DMS53 (cell line): Measurements from ENCODE around the gene TMEM229B.

Source experiments
- DNase-seq: peaks from one replicate; lab custom pipeline; 2025; lab: John Stamatoyannopoulos, UW

The TMEM229B gene

GRCh38 chr14:67487937-67488893 is at the start of gene TMEM229B:
TSS of gene TMEM229B (minus strand) at chr14:67488721. CDS start at chr14:67473923, 14,798 bp downstream.
- peak; percentile 44 for DNase-seq

DNA sequence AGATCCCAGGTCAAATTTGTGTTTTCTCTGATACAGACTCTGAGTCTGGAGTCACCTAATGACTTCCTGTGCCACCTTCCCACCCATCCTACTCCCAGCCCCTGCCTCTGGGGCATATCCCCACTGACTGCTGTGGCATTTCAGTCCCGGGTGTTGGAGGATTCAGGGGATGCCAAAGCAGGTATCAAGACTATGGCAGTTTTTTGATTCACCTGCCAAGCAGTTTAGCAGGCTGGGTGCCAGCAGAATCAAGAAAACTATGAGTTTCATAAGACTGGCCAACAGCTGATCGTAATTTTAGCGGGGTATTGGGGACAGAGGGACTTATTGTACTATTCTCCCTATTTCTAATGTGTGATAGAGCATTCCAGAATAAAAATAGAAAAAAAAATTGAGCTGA is 49.2 kb upstream of the TMEM229B start:
- no peak for DNase-seq

DNA sequence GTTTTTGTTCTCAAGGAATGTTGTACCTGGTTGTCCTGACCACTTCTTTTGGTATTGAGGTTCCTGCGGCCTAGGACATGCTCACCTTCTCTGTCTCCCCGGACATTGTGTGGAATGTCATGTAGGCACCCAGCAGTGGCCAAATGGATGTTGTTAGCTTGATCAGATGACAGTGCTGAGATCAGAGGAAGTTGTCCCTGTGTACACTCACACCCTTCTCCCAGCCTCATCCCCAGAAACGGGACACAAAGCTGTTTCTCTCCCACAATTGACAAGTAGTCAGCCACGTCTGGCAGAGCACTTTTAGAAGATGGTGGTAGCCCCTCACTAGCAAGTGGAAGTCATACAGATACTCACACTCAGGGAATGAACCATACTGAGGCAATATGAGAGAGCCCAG is 47.6 kb upstream of the TMEM229B start:
- no peak for DNase-seq

DNA sequence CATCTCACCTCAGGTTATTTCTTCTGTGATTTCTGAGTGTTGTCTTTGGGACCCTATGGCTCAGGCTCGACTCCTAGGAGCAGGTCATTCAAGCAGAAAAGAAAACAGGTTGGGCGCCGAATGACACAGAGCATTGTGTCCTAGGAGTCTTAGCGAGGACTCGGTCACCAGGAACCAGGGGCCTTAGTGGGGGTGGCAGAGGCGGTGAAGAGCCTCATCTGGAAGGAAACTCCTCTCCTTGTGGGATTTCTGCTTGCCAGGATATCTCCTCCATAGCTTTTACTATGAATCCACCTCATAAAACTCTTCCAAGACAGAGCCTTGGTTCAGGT is 45.2 kb upstream of the TMEM229B start:
- DNase-seq = peak; percentile 64

DNA sequence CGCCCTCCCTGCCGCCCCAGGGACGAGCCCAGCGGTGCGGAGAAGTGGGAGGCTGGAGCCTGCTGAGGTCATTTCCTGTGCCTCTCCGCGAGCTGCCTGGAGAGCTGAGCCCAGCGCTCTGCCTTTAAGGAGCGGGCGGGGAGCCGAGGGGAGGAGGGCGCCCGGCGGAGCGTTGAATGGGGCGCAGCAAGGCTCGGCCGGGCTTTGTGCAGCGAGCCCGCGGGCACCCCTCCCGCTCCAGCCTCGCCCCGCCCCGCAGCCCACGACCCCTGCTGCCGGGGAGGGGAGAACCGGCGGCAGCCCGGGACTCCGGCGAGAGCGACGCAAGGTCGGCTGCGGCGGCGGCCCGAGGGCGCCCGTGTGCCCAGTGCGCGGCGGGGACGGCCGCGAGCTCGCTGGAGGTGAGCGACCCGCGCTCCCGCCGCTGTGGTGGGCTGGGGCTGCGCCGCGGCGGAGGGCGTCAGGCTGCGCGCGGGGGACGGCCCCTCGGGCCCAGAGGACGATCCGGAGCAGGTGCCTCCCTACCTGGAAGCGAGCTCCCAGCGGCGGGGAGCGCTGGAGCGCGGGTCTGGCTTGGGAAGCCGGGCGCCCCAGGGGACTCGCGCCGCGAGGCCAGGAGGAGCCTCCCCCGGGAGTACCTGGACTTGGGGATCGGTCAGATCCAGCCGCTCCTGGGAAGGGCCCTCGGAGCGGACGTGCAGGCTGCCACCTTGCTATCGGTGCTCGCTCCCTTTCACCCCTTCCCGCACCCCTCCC is 44.7 kb upstream of the TMEM229B start, which contains the start of gene PLEKHH1:
Gene PLEKHH1 (plus strand): TSS at position 293 of the 756 bp plus-strand sequence. CDS start 8,578 bp downstream, outside the sequence.
- peak; percentile 90 for DNase-seq

DNA sequence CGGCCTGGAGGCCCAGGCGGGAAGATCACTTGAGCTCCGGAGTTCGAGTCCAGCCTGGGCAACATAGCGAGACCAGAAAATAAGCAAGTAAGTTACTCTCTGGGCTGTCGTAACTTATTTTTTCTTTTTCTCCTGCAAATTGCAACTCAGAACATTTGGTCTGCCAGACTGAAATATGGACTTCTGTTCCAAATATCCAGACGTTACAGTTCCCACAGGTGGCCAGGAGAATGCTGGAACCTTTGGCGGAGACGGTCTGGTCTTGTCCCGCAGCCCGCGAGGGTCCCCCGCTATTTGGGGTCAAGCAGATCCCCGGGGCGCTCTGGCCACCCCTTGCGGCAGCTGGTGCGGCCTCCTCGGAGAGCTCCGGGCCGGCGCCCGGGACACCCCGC is 44.1 kb upstream of the TMEM229B start:
- DNase-seq = no peak

DNA sequence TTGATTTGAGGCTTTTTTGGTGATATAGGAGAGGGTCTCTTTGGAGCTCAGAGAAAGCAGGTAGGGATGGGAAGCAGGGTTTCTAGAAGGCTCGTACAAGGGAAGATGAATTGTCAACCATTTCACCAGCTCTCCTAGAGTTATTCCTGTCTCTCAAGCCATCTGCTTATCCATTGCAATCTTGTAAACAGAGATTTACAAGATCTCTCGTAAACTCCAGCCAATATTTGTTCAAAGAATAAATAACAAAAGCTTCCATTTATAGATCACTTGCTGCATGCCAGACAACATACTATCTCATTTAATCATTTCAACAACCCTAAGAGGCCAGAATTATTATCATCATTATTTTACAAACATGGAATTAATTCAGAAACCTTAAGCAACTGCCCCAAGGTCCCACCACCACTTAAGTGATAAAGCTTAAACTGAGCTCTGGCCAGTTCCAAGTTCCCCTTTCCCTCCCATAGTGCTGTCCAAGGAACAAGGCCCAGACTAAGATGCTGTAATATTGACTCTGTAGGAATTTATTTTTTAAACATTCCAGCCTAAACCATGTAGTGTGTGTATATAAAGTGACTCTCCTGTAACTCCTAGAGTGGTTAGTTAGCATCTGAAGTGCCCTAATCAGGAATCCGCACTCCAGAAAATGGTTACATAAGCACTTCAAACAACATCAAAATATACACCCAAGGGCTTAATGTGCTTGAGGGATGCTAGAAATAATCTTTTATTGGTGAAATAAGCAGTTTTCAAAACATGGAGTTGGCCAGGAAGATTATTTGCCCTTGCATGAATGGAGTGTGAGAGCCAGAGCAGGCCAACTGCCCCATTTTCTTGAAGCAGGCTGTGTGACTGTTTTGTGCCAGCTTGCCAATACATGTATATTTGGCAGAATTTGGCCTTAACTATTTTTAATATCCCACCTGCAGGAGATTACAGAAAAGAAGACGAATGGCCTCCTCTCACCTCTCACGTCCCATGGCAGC is 41.7 kb upstream of the TMEM229B start:
- DNase-seq = no peak

GRCh38 chr14:67528276-67528675 is 39.8 kb upstream of the TMEM229B start:
- no peak for DNase-seq

DNA sequence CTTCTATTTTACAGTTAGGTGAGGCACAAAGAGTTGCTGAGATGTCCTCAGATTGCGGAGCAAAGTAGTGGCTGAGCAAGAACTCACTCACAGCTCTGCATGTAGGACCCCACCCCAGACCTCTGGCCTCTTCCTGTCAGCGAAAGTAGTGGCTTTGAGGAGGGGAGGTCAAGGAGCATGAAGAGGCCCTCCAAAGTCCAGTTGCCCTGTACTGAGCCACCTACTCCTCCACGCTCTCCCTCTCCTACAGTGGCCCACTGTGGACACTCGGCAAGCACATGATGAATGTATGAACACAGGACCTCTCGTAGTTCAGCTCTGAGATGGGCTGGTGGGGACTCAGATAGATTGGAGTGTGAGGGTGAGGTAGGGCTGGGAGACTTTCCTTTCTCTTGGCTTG is 39.2 kb upstream of the TMEM229B start:
- DNase-seq = no peak

DNA sequence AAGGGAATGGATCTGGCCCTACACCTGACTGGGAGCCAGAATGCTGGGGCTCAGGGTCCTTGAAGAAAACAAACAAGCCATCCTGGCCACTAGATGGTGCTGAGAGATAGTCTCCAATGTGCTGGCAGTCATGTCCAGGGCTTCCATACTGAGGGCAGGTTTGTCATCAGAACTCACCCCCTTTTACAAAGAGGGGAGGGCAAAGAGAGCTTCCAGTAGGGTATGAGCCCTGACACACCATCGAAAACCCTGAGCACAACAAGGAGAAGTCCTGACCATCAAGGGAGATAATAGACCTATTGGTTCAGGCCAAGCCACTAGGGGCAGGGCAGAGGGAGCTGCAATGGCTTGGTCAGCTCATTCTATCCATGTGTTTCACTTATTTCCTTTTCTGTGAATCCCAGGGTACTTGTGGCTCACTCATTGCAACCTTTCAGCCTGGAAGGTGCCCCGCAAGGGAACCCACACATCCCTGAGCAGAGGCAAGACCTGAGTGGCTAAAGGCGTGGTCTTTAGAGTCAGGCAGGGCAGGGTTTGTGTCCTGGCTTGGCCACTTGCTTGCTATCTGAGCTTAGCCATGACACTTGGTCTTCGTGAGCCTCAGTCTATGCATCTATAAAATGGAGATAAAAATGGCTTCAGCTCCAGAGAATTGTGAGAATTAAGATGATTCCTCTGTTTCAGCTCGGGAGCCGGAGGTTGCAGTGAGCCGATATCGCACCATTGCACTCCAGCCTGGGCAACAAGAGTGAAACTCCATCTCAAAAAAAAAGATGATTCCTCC is 38.3 kb upstream of the TMEM229B start:
- peak; percentile 69 for DNase-seq

- no peak for DNase-seq
These were observed 37.7 kb upstream of the TMEM229B start for GRCh38 chr14:67526181-67526580.

DNA sequence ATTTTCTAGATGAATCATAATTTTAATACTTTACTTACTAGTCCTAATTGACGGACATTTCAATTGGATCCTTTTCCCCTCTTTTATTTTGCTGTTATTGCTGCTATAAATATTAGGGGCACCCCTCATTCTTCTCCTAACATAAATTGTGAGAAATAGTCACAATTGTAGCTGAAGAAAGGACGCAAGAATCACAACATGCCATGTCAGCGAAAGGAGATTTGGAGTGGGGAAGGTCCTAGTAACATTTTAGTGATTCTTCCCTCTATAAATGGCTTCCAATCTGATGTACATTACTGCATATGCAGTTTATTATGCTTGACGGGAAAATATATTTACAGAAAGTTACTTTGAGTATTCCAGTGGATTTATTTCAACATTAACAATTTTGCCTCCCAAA is 36.9 kb upstream of the TMEM229B start:
- no peak for DNase-seq

DNA sequence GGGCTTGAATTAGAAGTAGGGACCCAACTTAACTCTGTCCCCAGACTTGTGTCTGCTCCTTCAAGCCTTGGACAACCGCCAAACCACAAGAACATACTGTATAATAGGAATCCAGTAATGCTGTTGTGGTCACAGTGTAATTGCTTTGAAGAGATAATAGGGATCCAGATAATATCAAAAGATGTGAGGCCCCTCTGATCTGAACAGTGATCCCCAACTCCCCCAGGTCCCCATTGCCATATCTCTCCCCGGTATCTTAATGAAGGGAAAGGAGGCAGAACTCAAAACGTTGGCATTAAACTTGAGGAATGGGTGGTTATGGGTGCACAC is 36.1 kb upstream of the TMEM229B start:
- DNase-seq = no peak

DNA sequence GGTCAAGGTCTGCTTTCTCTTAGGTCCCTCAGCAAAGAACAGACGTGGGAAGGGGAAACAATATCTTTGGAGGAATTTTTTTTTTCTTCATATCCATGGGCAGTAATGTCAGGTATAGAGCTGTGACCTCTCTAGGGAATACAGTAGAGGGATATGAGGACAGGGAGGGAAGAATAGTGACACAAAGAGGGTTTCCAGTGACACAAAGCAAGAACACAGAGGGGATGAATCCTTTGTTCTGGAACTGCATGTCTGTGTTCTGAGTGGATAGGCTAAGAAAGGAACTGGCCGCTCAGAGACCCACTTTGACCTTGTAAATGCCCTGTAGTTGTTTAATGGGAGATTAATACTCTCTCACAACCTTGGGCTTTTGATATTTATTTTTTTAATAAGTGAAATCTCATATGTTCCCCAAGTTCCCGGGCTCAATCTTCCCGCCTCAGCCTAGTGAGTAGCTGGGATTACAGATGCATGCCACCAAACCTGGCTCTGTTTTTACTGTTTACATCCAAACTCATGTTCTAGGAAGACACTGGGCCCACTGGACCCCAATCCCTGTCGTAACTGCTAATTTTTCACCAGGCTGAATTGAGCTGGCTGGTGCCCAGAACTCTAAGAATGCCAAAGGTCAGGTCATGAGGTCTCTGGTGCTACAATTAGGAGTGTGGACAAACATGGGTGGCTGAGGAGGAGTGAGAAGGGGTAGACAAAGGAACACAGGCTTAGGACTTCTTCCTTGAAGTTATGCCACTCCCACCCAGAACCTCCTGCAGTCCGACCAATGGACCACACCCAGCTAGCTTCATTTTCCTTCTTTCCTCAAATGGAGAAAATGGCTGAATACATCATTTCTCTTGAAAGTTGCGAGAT is 35.5 kb upstream of the TMEM229B start:
- DNase-seq = no peak

DNA sequence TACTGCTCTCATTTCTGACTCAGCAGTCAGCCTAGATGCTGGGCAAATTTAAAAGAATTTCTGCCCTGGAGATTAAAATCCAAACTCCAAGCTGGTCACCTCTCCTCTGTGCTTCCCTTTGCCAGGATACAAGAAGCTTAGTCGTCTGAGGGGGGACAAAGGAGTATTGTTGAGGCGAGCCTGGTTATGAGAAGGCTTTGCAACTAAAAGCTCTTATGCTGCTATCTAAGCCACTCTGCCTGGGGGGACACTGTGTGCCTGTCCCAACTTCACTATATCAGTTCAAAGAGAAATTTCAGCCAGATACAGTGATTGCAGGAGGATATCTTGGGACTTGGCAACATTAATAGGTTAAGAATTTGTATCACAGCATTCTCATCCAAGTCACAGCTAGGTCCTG is 33.7 kb upstream of the TMEM229B start:
- DNase-seq = no peak

- DNase-seq = no peak
These were observed 32.0 kb upstream of the TMEM229B start for GRCh38 chr14:67520482-67520881.

DNA sequence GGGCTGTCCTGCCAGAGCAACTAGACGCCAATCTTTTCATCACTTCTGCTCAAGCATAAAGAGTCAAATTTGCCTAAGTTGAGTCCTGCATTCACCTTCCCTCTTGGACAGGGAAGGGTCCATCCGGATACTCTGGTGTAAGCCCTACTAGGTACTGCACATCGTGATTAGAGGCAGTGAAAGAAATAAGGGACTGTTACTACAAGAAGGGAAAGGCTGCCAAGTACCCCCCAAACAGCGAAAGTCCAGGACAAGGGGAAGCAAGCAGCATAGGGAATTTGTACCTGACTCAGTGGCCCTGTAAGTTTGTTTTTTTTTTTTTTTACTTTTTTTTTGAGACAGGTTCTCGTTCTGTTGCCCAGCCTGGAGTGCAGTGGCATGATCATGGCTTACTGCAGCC is 30.9 kb upstream of the TMEM229B start:
- no peak for DNase-seq

- DNase-seq = no peak
These were observed 28.6 kb upstream of the TMEM229B start for GRCh38 chr14:67517083-67517482.

DNA sequence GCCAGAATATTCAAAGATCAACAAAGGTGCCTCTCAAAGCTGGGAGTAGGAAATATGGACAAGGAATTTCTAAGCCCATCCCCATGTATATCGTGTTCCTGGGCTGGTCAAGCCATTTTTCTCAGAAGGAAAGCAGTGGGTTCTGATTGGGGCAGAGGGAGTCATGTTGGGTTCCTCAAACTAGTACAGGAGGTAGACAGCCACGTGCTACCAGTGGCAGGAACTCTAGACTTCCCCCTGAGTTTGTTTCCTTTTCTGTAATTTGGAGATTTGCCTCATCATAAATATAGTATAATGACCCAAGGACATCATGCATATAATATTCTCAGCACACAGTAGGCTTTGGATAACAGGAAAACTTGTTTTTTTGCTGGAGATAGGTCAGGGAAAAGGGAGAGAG is 28.2 kb upstream of the TMEM229B start:
- no peak for DNase-seq

DNA sequence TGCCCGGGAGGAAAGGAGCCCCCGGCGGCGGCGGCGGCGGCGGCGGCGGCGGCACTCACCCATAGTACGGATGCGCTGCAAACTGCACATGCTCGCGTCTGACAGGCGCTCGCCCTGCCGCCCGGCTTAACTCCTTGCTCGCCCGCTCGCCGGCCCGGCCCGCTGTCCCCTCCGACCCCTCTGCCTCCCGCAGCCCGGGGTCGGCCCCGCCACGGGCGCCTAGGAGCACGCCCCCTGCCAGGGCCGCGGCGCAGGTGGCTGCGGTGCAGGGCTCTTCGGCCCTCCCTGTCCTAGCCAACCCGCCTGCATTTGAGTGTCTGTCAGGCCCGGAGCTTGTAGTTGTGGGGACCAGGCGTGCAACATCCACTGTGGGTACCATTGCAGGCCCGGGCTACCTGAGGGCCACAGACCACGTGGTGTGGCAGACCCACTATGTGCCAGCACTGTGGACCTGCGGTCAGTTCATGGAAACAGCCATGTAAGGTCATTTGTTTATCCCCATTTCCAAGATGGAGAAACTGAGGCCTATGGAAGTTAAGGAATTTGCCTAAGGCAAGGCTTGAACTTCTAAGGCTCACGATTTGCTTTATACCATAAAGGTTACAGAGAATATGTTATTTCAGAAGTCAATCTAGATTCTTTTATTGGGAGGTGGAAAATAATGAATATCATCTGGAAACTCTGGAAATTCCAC is 27.0 kb upstream of the TMEM229B start:
- peak; percentile 59 for DNase-seq
